ENCODE data around the gene SRSF2.
"Not testable (repeated sequence)": the region's sequence is repeated elsewhere in the genome, so short reads cannot be mapped to it uniquely, and the experiment has no call there.

The SRSF2 gene

DNA sequence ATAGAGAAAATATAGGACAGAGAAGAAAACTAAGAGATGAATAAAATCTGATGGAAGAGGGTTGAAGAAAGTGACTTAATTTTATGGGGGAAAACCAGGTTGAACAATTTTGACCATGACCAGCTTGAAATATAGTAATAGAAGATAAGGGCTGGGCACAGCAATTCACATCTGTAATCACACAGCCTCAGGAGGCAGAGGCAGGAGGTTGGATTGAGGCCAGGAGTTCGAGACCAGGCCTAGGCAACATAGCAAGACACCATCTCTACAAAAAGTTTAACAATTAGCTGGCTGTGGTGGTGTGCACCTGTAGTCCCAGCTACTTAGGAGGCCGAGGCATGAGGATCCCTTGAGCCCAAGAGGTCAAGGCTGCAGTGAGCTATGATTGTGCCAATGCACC lies 35.1 kb downstream of the SRSF2 start:
- no peak for DNase-seq (ENCODE audit: low read depth in 4 of 4, low spot score in 1 of 4)

GRCh38 chr17:76701471-76701967 lies 35.6 kb downstream of the SRSF2 start:
- no peak for DNase-seq (ENCODE audit: low read depth in 4 of 4, low spot score in 1 of 4)

DNA sequence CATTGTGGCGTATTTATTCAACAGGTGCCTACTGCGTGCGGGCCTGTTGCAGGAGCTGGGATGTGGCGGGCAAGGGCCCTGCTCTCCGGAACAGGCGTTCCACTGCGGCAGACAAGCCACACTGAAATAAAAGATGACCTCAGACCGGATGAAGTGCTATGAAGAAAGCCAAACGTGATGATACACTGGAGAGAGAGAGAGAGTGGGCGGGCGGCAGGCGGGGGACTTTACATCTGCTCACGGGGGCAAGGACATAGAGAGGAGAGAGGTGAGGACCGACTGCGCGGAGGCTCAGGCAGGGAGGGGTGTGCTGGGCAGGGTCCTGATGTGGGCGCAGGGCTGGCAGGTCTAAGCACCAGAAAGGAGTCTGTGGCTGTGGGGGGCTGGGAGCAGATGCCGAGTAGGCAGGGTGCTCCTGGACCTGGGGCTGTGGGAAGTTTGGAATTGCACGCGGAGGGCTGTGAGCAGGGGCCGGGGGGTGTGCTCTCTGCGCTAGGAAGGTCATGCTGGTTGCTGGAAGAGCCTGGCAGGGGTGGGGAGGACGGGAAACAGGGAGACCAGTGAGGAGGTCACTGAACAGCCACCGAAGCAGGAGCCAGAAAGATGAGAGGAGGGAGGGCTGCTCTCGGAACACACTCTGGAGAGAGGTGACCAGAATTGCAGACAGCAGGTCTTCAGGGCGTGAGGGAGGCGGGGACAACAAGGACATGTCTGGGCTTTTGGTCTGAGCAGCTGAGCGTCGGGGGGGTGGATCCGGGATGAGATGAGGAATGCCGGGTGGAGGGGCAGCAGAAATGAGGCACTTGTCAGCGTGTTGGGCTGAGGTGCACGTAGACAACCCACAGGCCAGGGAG lies 36.3 kb downstream of the SRSF2 start:
- no peak for DNase-seq (ENCODE audit: low read depth in 4 of 4, low spot score in 1 of 4)

- no peak for DNase-seq (ENCODE audit: low read depth in 4 of 4, low spot score in 1 of 4)
Measured at GRCh38 chr17:76700270-76700616, 36.9 kb downstream of the SRSF2 start.

DNA sequence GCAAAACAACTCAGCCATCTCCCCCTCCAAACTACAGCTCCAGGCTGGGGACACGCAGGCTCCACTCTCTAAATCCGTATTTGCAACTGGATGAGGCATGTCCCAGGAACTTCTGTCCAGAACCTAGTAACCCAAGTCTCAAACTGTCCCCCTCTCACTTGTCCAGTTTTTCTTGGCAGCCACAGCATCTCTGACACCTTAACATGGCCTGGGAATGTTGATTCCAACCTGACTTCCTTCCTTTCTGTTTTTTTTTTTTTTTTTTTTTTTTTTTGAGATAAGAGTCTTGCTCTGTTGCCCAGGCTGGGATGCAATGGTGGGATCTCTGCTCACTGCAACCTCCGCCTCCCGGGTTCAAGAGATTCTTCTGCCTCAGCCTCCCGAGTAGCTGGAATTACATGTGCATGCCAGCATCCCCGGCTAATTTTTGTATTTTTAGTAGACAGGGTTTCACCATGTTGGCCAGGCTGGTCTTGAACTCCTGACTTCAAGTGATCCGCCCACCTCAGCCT lies 38.6 kb downstream of the SRSF2 start:
- not testable (repeated sequence) for DNase-seq (ENCODE audit: low read depth in 4 of 4, low spot score in 1 of 4)

GRCh38 chr17:76697702-76698465 lies 39.2 kb downstream of the SRSF2 start:
- no peak for DNase-seq (ENCODE audit: low read depth in 4 of 4, low spot score in 1 of 4)

- DNase-seq (ENCODE audit: low read depth in 4 of 4, low spot score in 1 of 4) = no peak
Measured at GRCh38 chr17:76696763-76697701, 40.1 kb downstream of the SRSF2 start.

- no peak for DNase-seq (ENCODE audit: low read depth in 4 of 4, low spot score in 1 of 4)
Measured at GRCh38 chr17:76695059-76695831, 41.9 kb downstream of the SRSF2 start.

DNA sequence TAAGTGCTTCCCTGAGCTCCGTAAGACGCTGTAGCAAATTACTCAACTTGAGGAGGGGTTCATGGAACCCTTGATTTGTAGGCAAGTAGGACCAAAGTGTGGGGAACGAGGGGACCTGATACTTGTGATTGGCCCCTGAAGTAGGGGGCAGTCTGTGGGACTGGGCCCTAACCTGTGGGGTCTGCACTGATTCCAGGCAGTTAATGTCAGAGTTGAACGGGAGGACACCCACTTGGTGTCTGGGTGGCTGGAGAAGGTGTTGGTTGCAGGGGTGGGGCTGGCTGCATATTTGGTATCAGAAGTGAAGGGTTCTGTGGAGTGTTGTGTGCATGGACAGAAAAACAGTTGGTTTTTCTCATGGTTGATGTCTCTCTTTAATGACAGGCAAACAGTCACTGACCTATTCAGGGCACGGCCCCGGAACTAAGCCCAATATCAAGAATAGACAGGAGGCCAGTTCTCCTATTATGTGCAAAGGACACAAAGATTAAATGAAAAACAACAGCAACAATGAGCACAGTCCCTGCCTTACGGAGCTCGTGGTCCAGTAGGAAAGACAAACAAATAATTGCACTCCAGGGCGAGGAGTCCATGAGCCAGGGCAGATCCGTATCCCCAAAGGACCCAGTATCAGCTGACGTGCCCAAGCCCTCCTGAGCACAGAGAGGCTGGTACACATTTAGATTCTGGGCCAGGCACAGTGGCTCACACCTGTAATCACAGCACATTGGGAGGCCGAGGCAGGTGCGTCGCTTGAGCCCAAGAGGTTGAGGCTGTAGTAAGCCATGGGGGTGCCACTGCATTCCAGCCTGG lies 45.5 kb downstream of the SRSF2 start:
- DNase-seq (ENCODE audit: low read depth in 4 of 4, low spot score in 1 of 4) = no peak

DNA sequence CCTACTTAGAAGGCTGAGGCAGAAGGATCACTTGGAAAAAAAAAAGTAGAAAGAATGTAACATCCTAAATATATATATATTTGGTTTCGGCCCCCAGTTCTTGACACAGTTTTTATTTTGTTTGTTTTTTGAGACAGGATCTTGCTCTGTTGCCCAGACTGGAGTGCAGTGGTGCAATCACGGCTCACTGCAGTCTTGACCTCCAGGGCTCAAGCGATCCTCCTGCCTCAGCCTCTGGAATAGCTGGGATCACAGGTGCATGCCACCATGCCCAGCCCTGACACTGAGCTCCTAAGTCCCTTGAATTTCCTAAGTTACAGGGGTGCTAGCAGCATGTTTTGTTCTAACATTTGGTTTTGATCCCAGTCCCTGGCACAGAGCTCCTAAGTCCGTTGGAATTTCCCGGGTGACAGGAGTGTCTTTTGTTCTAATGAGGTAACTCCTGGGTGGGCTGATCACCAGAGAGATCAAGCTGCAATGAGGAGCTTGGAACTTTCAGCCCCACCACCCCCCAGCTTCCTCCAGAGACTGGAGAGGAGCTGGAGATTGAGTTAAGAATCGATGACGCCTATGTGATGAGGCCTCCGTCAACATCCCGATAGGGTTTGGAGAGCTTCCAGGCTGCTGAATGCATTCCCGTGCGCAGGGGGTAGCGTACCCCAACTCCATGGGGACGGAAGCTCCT lies 46.4 kb downstream of the SRSF2 start:
- DNase-seq (ENCODE audit: low read depth in 4 of 4, low spot score in 1 of 4) = no peak

DNA sequence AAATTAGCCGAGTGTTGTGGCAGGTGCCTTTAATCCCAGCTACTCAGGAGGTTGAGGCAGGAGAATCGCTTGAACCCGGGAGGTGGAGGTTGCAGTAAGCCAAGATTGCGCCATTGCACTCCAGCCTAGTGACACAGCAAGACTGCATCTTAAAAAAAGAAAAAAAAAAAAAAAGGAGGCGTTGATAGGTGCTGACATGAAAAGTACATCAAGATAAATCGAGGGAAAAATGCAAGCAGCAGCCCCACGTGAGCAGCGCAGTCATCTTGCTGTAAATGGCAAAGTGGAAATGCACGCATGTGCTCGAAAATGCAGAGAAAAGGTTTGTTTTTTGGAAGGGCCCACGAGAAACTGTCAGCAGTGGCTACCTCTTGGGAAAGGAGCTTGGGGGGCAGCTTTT lies 47.3 kb downstream of the SRSF2 start:
- DNase-seq (ENCODE audit: low read depth in 4 of 4, low spot score in 1 of 4) = no peak

GRCh38 chr17:76688165-76688622 lies 48.9 kb downstream of the SRSF2 start:
- no peak for DNase-seq (ENCODE audit: low read depth in 4 of 4, low spot score in 1 of 4)

GRCh38 chr17:76687298-76688164 lies 49.6 kb downstream of the SRSF2 start:
- DNase-seq (ENCODE audit: low read depth in 4 of 4, low spot score in 1 of 4) = no peak

- no peak for DNase-seq (ENCODE audit: low read depth in 4 of 4, low spot score in 1 of 4)
Measured at GRCh38 chr17:76686538-76687297, 50.4 kb downstream of the SRSF2 start.

DNA sequence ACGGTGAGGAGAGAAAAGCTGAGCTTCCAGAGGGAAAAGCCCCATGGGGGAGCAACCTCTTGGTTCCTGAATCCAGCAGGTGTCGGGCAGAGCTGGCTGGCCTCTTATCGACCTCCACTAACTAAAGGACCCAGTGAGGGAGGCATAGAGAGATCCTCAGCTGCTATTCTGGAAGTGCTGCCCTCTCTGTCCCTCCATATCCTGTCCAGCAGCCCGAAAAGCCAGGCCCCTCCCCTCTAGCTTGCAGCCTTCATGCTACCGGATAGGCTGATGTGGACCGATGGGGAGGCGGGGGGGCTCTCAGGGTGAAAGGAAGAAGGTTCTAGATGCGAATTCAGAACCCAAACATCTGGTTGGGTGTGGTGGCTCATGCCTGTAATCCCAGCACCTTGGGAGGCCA lies 51.3 kb downstream of the SRSF2 start:
- no peak for DNase-seq (ENCODE audit: low read depth in 4 of 4, low spot score in 1 of 4)

DNA sequence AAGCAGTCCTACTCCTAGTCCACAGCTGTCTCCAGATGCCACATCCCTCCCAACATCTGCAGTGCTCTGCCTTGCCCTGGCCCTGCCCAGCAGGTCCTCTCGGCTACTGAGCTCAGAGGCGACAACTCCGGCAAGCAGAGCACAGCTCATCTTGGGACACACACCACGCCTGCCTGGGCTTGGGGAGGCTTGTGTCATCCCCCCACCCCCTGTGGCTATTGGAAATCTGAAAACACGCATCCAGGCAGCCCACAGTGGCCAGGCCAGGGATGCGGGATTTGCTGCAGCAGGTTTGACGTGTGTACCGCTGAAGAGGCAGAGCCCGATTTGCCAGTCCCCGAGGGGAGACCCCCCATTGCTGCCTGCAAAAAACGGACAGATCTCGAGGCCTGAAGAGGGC lies 51.8 kb downstream of the SRSF2 start:
- DNase-seq (ENCODE audit: low read depth in 4 of 4, low spot score in 1 of 4) = no peak

- no peak for DNase-seq (ENCODE audit: low read depth in 4 of 4, low spot score in 1 of 4)
Measured at GRCh38 chr17:76684756-76685155, 52.4 kb downstream of the SRSF2 start.

Measured in stimulated activated CD4-positive, alpha-beta T cell treated with anti-CD3 and anti-CD28 coated beads, Interleukin-1b, Interleukin-23, amount 100 ng/mL, for 24 hours (primary cell).